Osteocyte (in vitro differentiated cells): ENCODE results near the gene EFHC2. TPM values are rescaled to one million over a fixed set of nuclear protein-coding genes. Genes with fewer than 3 reads are reported as not detected.

Experiments used
- DNase-seq: peaks from one replicate; pipeline ENCODE4 v3.0.0; 2021; ENCODE audit warnings: mixed read lengths; ENCODE audit not compliant: unreplicated experiment; ENCODE audit errors: extremely low spot score
- H3K27ac Mint-ChIP-seq: one replicate; pipeline ENCODE4 v1.8.0; 2021; ENCODE audit warnings: mild to moderate bottlenecking, mixed read lengths; ENCODE audit not compliant: unreplicated experiment
- H3K27me3 Mint-ChIP-seq: one replicate; pipeline ENCODE4 v1.8.0; 2021; ENCODE audit warnings: mixed read lengths; ENCODE audit not compliant: unreplicated experiment
- H3K36me3 Mint-ChIP-seq: one replicate; pipeline ENCODE4 v1.8.0; 2021; ENCODE audit warnings: mixed read lengths; ENCODE audit not compliant: unreplicated experiment
- H3K4me1 Mint-ChIP-seq: one replicate; pipeline ENCODE4 v1.8.0; 2021; ENCODE audit warnings: mixed read lengths; ENCODE audit not compliant: unreplicated experiment
- H3K4me3 Mint-ChIP-seq: one replicate; pipeline ENCODE4 v1.8.0; 2021; ENCODE audit warnings: mild to moderate bottlenecking, moderate library complexity, mixed read lengths; ENCODE audit not compliant: unreplicated experiment
- H3K9me3 Mint-ChIP-seq: one replicate; pipeline ENCODE4 v1.8.0; 2021; ENCODE audit warnings: mixed read lengths; ENCODE audit not compliant: unreplicated experiment
- total RNA-seq: library from RNA; stranded (reverse); gene quantifications from 2 replicates; pipeline ENCODE4 v1.2.1, GENCODE V29; 2021
- TF ChIP-seq, protein P1 (sequence below): fragments of 200-600 bp; sonication (generic); IDR thresholded peaks from 2 replicates; pipeline ENCODE4 v1.5.0; 2021; ENCODE audit warnings: antibody characterized with exemption, mild to moderate bottlenecking, moderate library complexity

The EFHC2 gene
- total RNA-seq, 1 donor from 2014 or later: not detected

DNA sequence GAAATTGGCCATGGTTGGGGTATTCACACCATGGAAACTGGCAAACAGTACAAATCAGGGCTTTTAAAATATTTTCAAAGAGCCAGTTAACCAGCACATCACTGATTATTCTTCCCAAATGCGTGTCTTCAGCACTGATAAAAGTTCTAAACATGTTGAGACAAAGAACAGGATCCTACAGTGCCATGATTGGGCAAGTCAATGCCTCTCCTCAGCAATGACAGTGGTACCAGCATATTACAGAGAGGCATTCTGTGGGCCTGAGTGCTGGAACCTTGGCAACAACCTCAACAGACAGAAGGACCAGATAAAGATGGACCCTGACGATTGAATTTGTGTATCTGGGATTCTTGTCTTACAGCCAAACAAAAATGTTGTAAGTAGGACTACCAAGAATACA lies 108.9 kb downstream of the EFHC2 start:
- Mint-ChIP-seq H3K4me3 (no peak overlapping the region), H3K4me1 (no peaks in the 10 kb centered on the region), H3K27ac (no peak overlapping the region), H3K9me3 (no peaks in the 10 kb centered on the region), H3K36me3 (no peaks in the 10 kb centered on the region), H3K27me3 (no peaks in the 10 kb centered on the region)
- TF ChIP-seq, protein P1, sequence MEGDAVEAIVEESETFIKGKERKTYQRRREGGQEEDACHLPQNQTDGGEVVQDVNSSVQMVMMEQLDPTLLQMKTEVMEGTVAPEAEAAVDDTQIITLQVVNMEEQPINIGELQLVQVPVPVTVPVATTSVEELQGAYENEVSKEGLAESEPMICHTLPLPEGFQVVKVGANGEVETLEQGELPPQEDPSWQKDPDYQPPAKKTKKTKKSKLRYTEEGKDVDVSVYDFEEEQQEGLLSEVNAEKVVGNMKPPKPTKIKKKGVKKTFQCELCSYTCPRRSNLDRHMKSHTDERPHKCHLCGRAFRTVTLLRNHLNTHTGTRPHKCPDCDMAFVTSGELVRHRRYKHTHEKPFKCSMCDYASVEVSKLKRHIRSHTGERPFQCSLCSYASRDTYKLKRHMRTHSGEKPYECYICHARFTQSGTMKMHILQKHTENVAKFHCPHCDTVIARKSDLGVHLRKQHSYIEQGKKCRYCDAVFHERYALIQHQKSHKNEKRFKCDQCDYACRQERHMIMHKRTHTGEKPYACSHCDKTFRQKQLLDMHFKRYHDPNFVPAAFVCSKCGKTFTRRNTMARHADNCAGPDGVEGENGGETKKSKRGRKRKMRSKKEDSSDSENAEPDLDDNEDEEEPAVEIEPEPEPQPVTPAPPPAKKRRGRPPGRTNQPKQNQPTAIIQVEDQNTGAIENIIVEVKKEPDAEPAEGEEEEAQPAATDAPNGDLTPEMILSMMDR: no peak
- no peak for DNase-seq

DNA sequence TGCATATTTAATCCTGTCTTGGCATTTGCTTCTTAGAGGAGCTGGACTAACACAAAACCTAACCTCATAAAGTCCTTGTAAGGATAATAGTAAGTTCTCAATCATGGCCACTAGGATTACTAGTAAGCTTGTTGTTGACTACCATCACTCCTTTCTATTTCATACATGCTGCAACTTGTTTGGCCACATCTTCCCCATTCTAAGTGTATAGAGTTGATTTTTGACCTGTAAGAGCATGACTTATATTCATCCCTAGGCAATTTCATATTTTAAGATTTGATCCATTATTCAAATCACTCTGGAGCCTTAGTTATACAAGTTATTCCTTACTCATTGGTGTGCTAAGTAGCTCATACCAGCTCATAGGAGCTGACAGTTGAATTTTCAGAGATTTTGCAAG lies 109.4 kb downstream of the EFHC2 start:
- H3K36me3 Mint-ChIP-seq: no peaks in the 10 kb centered on the region
- H3K9me3 Mint-ChIP-seq: no peaks in the 10 kb centered on the region
- DNase-seq: no peak
- H3K4me3 Mint-ChIP-seq: no peak overlapping the region
- no peaks in the 10 kb centered on the region for H3K4me1 Mint-ChIP-seq
- TF ChIP-seq, protein P1: no peak
- no peaks in the 10 kb centered on the region for H3K27me3 Mint-ChIP-seq
- no peak overlapping the region for H3K27ac Mint-ChIP-seq

DNA sequence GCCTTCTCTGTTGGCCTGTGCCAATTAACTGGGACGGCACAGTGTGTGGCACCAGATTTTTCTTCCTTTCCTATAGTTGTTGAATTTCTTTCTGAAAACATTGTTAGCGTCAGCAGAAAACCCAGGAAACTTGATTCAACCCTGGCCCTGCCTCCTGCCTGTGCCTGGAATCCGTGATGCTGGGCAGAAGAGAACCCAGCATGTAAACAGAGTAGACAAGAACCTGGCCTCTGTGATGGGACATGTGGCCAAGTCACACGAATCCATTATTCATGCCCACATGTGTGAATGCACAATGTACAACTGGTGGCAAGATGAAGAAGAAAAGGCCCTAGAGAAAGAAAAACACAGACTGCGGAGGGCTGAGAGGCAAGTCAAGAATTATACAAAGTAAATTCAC lies 111.4 kb downstream of the EFHC2 start:
- no peaks in the 10 kb centered on the region for H3K9me3 Mint-ChIP-seq
- H3K27me3 Mint-ChIP-seq: no peaks in the 10 kb centered on the region
- no peak for DNase-seq
- no peak overlapping the region for H3K27ac Mint-ChIP-seq
- H3K4me1 Mint-ChIP-seq: no peaks in the 10 kb centered on the region
- H3K36me3 Mint-ChIP-seq: no peaks in the 10 kb centered on the region
- no peak overlapping the region for H3K4me3 Mint-ChIP-seq
- TF ChIP-seq, protein P1: no peak

DNA sequence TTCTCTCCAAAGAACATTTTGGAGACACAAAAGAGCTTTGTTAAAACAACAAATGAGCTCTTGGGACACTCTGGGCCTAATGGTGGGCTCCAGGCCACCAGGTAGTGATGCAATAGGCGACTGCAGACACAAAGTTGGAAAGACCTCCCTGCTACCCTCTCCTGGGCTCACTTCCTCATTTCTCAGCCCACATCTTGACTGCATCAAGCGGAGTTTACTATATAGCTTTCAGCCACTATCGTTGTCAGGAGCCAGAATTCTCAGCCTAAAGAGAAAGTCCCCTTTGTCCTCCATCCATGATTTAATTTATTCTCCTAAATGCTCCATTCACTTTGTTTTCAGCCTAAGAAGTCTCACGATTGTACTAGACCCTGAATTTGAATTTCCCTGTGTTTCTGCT lies 114.9 kb downstream of the EFHC2 start:
- Mint-ChIP-seq H3K9me3 (no peaks in the 10 kb centered on the region), H3K4me1 (no peaks in the 10 kb centered on the region), H3K27ac (no peak overlapping the region), H3K27me3 (no peaks in the 10 kb centered on the region), H3K4me3 (no peak overlapping the region), H3K36me3 (no peaks in the 10 kb centered on the region)
- TF ChIP-seq, protein P1: no peak
- DNase-seq: no peak

DNA sequence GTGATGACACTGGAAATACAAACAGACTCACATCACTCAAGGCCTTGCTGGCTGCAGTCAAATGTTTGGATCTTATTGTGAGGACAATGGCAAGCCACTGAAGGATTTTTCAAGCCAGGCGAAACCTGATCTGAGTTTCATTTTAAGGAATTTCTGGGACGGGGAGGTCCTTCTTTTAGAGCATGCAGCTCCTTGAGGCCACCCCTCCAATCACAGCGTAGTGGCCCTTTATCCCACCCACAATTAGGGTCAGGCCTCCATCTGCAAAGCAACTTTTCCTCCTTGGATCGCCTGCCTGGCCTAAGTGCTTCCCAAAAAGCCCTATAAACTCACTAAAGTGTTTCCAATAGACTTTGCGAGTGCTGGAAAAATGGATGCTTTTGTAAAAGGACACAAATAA lies 115.5 kb downstream of the EFHC2 start:
- Mint-ChIP-seq H3K27me3 (no peaks in the 10 kb centered on the region), H3K4me3 (no peak overlapping the region), H3K36me3 (no peaks in the 10 kb centered on the region), H3K27ac (no peak overlapping the region), H3K9me3 (no peaks in the 10 kb centered on the region), H3K4me1 (no peaks in the 10 kb centered on the region)
- no peak for DNase-seq
- TF ChIP-seq, protein P1: no peak
